Erythroblast (primary cell): ENCODE results near the gene DRG1.

Source experiments
- GATA1 ChIP-seq: IDR thresholded peaks from 2 replicates; pipeline ENCODE4 v1.6.1; 2011; ENCODE audit warnings: low read depth, mild to moderate bottlenecking, control low read depth, low read length, moderate library complexity
- POLR2A ChIP-seq: IDR thresholded peaks from 2 replicates; pipeline ENCODE4 v1.6.1; 2011; ENCODE audit warnings: mild to moderate bottlenecking, low read length

GRCh38 chr22:31394326-31394725 is 5.1 kb upstream of the DRG1 start:
- no peak for TF ChIP-seq POLR2A
- TF ChIP-seq GATA1 = no peak
